ENCODE results near the gene IFI30.
A peak's percentile ranks its signal among the peaks of the same experiment; 100 is the strongest.

Gene IFI30

GRCh38 chr19:18219911-18220631, 46.5 kb downstream of the IFI30 start:
- no peak for TF ChIP-seq CTCF (IDR thresholded peaks at IDR 0.05)
- DNase-seq (ENCODE audit: low spot score): no peak
- Histone ChIP-seq H3K27ac (no peak overlapping the region), H3K4me3 (no peak overlapping the region)

GRCh38 chr19:18220632-18221275, 47.1 kb downstream of the IFI30 start:
- no peak for DNase-seq (ENCODE audit: low spot score)
- H3K4me3 ChIP-seq: no peak overlapping the region
- no peak for TF ChIP-seq CTCF (IDR thresholded peaks at IDR 0.05)
- no peak overlapping the region for H3K27ac ChIP-seq

GRCh38 chr19:18221815-18222725, 48.5 kb downstream of the IFI30 start:
- TF ChIP-seq CTCF (IDR thresholded peaks at IDR 0.05): no peak
- Histone ChIP-seq H3K27ac (no peak overlapping the region), H3K4me3 (no peak overlapping the region)
- no peak for DNase-seq (ENCODE audit: low spot score)

GRCh38 chr19:18223860-18224524, 50.4 kb downstream of the IFI30 start:
- no peak for TF ChIP-seq CTCF (IDR thresholded peaks at IDR 0.05)
- DNase-seq (ENCODE audit: low spot score): no peak
- Histone ChIP-seq H3K27ac (peak overlapping the region in 1 of 2 donors; percentile 83), H3K4me3 (peak overlapping the region; percentile 70)

GRCh38 chr19:18224525-18225354, 51.1 kb downstream of the IFI30 start:
- no peak for TF ChIP-seq CTCF (IDR thresholded peaks at IDR 0.05)
- DNase-seq (ENCODE audit: low spot score): peak; percentile 99
- peak overlapping the region; percentile 70 for H3K4me3 ChIP-seq
- H3K27ac ChIP-seq: peak overlapping the region; percentile 54 to 83

- Histone ChIP-seq H3K27ac (peak overlapping the region; percentile 54 to 83), H3K4me3 (peak overlapping the region; percentile 70)
- DNase-seq (ENCODE audit: low spot score): no peak
- no peak for TF ChIP-seq CTCF (IDR thresholded peaks at IDR 0.05)
Measured at GRCh38 chr19:18225355-18225701, 51.7 kb downstream of the IFI30 start.
